Esophagus squamous epithelium (tissue), 5 donors: ENCODE measurements around the gene FOXN1. TPM values are rescaled to one million over a fixed set of nuclear protein-coding genes. Genes with fewer than 3 reads are reported as not detected.

Experiments used
- DNase-seq: peaks from one replicate; lab custom pipeline; 2025; lab: John Stamatoyannopoulos, UW
- H3K27ac ChIP-seq, 4 donors: fragments of 200-600 bp; sonication (generic); one replicate each; pipeline ENCODE4 v1.5.1; 2016 to 2019; ENCODE audit warnings: mild to moderate bottlenecking in 1 of 4
- H3K27me3 ChIP-seq, 4 donors: fragments of 200-600 bp; sonication (generic); 1 replicate in 3 of 4; 2 replicates in 1 of 4; pipeline versions ENCODE4 v1.5.1 to v1.6.0; 2017 to 2021; ENCODE audit warnings: antibody characterized with exemption in 1 of 4
- H3K36me3 ChIP-seq, 3 donors: fragments of 200-600 bp; sonication (generic); one replicate each; pipeline ENCODE4 v1.5.1; 2016 to 2019
- H3K4me1 ChIP-seq, 3 donors: fragments of 200-600 bp; sonication (generic); one replicate each; pipeline ENCODE4 v1.5.1; 2017 to 2019
- H3K4me3 ChIP-seq, 4 donors: fragments of 200-600 bp; sonication (generic); 1 replicate in 3 of 4; 2 replicates in 1 of 4; pipeline ENCODE4 v1.5.1; 2016 to 2019; ENCODE audit warnings: mild to moderate bottlenecking in 2 of 4, moderate library complexity in 1 of 4
- H3K9me3 ChIP-seq, 3 donors: fragments of 200-600 bp; sonication (generic); one replicate each; pipeline ENCODE4 v1.5.1; 2016 to 2019
- CTCF ChIP-seq, 6 experiments: fragments of 450-650 bp in 4 of 6; fragments of 200-600 bp in 2 of 6; sonication (generic) in 2 of 6; IDR thresholded peaks; one replicate each; pipeline ENCODE4 v1.5.1; 2016 to 2019; ENCODE audit warnings: antibody characterized with exemption in 6 of 6, mild to moderate bottlenecking in 4 of 6, moderate library complexity in 4 of 6
- POLR2A ChIP-seq, 4 donors: fragments of 450-650 bp; IDR thresholded peaks; one replicate each; pipeline ENCODE4 v1.6.1; 2017; ENCODE audit warnings: antibody characterized with exemption in 4 of 4, mild to moderate bottlenecking in 4 of 4, moderate library complexity in 3 of 4
- WGBS, 2 donors: methylation state at CpG; one replicate each; pipeline ENCODE4 v1.1.5; 2018; 5-methylcytosine and 5-hydroxymethylcytosine counted together
- intact Hi-C: fragments of 100-400 bp; cut with DNase I; formaldehyde crosslinking; loops from one replicate; pipeline ENCODE4 v1.15.0; 2022
- total RNA-seq, 4 donors: library from RNA; depleted of rRNA; stranded (reverse); fragments of >200 nt; gene quantifications; one replicate each; pipeline ENCODE4 v1.1.0, GENCODE V29; 2016
- donor health status: DM: yes; HTN: yes; CAD: no.

Gene FOXN1
- total RNA-seq, 4 donors from 2014 or later: 10.5 to 17.0 (median 14.8) TPM

- TF ChIP-seq POLR2A (IDR thresholded peaks at IDR 0.05): no peak
- Histone ChIP-seq H3K36me3 (peaks cover 0 to 17% (median 0%) of the 10 kb centered on the region in 3 donors), H3K9me3 (no peaks in the 10 kb centered on the region), H3K4me1 (peaks cover 0 to 26% (median 0%) of the 10 kb centered on the region in 3 donors), H3K4me3 (no peak overlapping the region), H3K27me3 (no peaks in the 10 kb centered on the region), H3K27ac (no peak overlapping the region)
- WGBS, 2 donors: 72 to 81% methylated on average over 3 to 4 of the region's 4 CpGs
- intact Hi-C loops: no loop called here
- DNase-seq: no peak
These were observed 38.4 kb downstream of the FOXN1 start for GRCh38 chr17:28544402-28545140.

- H3K36me3 ChIP-seq: peaks cover 0 to 17% (median 0%) of the 10 kb centered on the region in 3 donors
- no peak overlapping the region for H3K4me3 ChIP-seq
- no peak overlapping the region for H3K27ac ChIP-seq
- no peak for TF ChIP-seq POLR2A (IDR thresholded peaks at IDR 0.05)
- TF ChIP-seq CTCF (IDR thresholded peaks at IDR 0.05): no peak
- WGBS, 2 donors: 61 to 85% methylated on average over 2 of the region's 2 CpGs
- peaks cover 0 to 30% (median 0%) of the 10 kb centered on the region in 3 donors for H3K4me1 ChIP-seq
- no peak for DNase-seq
- H3K9me3 ChIP-seq: no peaks in the 10 kb centered on the region
- intact Hi-C loops: no loop called here
- H3K27me3 ChIP-seq: no peaks in the 10 kb centered on the region
These were observed 39.0 kb downstream of the FOXN1 start for GRCh38 chr17:28545141-28545503.

- TF ChIP-seq POLR2A (IDR thresholded peaks at IDR 0.05): no peak
- TF ChIP-seq CTCF (IDR thresholded peaks at IDR 0.05): no peak
- no peak overlapping the region for H3K27ac ChIP-seq
- H3K9me3 ChIP-seq: no peaks in the 10 kb centered on the region
- no peak for DNase-seq
- H3K4me1 ChIP-seq: peaks cover 2 to 31% (median 4%) of the 10 kb centered on the region in 3 donors
- peaks cover 0 to 17% (median 0%) of the 10 kb centered on the region in 3 donors for H3K36me3 ChIP-seq
- no peak overlapping the region for H3K4me3 ChIP-seq
- no peaks in the 10 kb centered on the region for H3K27me3 ChIP-seq
- intact Hi-C loops: no loop called here
- 64 to 80% methylated on average over 4 of the region's 6 CpGs for WGBS, 2 donors
These were observed 39.8 kb downstream of the FOXN1 start for GRCh38 chr17:28545787-28546415.

DNA sequence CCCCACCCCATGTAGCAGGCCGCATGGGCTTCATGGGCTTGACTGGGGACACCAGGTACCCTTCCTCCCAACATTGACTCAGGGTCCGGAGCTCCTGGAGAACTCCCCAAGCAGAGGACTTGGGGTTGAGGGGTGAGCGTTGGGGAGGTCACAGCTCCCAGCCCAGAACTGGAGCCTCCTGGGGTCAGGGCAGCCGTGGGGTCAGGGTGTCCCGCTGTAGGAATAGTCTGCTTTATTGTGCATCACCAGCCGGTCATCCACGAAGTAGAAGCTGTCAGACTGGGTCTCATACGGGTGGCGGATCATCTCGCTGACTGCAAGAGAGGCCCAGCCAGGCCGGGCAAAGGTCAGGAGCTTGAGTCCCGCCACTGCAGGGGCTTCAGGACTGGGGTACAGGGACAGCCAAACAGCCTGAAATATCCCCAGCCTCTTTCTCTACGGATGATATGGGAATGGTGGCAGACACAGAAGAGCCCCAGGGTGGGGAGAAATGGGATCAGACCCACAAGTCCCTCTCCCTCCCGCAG is 41.0 kb downstream of the FOXN1 start:
- H3K27ac ChIP-seq: no peak overlapping the region
- DNase-seq: no peak
- no peaks in the 10 kb centered on the region for H3K9me3 ChIP-seq
- peaks cover 12 to 44% (median 13%) of the 10 kb centered on the region in 3 donors for H3K4me1 ChIP-seq
- H3K36me3 ChIP-seq: peaks cover 0 to 17% (median 0%) of the 10 kb centered on the region in 3 donors
- 83 to 95% methylated on average over 4 to 9 of the region's 14 CpGs for WGBS, 2 donors
- TF ChIP-seq POLR2A (IDR thresholded peaks at IDR 0.05) (no peak), CTCF (IDR thresholded peaks at IDR 0.05) (no peak)
- no peaks in the 10 kb centered on the region for H3K27me3 ChIP-seq
- intact Hi-C loops: no loop called here
- H3K4me3 ChIP-seq: no peak overlapping the region

DNA sequence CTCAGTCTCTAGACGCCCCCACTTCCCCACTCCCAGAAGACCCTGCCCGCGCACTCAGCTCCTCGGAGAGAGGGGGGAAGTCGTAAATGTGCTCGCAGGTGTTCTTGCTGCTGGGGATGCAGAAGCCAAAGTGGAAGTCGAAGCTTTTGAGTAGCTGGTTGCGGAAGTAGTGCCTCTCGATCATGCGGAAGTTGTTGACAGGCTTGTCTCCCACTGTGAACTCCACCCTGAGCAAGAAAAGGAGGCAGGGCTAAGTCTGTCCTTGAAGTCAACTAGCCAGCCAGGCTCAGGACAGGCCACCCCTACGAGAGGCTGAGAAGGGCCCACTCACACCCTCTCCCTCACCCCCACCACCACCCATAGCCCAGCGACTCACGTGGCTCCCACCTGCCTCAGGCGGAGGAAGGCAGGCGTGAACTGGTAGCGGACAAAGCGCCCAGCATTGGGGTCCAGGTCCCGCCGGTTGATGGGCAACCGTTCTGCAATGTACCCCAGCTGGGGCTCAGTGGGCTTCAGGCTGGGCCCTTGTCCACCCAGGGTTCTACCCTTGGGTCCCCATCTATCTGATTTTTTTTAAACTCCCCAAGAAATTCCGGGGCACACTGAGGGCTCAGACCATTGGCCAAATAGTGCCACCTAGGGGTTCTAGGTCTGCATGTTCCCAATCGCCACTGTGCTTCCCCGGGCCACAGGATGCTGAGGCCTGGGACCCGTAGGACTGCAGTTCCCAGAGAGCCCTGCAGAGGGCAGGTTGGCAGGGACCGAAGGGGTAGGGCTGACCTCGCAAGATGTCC is 41.7 kb downstream of the FOXN1 start:
- no peak overlapping the region for H3K4me3 ChIP-seq
- intact Hi-C loops: no loop called here
- no peaks in the 10 kb centered on the region for H3K9me3 ChIP-seq
- H3K4me1 ChIP-seq: peaks cover 12 to 51% (median 13%) of the 10 kb centered on the region in 3 donors
- no peak for TF ChIP-seq POLR2A (IDR thresholded peaks at IDR 0.05)
- TF ChIP-seq CTCF (IDR thresholded peaks at IDR 0.05): peak; percentile 68 to 92 (median 90)
- no peak for DNase-seq
- 79 to 80% methylated on average over 8 to 12 of the region's 26 CpGs for WGBS, 2 donors
- no peaks in the 10 kb centered on the region for H3K27me3 ChIP-seq
- H3K36me3 ChIP-seq: peaks cover 0 to 17% (median 0%) of the 10 kb centered on the region in 3 donors
- peak overlapping the region in 2 of 4 donors; percentile 22 to 33 for H3K27ac ChIP-seq
